GM18505 (cell line): ENCODE data around the gene COL25A1.
"Not testable (repeated sequence)": the region's sequence is repeated elsewhere in the genome, so short reads cannot be mapped to it uniquely, and the experiment has no call there.

Experiments used
- ATAC-seq: cut with Tn5 transposase; IDR thresholded peaks from one replicate; pipeline ENCODE4 v1.9.1; 2021; ENCODE audit not compliant: unreplicated experiment
- POLR2A ChIP-seq: IDR thresholded peaks from 4 replicates; pipeline ENCODE4 v1.6.1; 2011; ENCODE audit warnings: borderline replicate concordance; ENCODE audit not compliant: insufficient read depth, insufficient read length; ENCODE audit errors: extremely low read depth

Gene COL25A1

DNA sequence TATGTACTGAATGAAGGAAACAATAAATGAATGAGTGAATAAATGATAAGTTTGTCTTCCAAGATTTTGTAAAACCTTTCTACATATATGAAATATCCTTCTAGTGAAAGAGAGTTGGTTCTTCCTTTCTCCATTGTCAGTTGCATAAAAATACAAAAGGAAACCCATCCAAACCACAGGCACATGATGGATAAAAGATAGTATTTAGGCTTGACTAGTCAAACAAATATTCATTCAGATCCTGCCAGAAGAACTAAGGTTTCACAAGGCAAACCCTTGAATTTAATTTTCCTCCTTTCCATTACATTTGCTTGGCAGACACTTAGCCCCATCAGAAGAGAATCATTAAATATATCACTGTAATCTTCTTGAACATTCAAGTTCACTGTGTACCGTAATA is 208.4 kb downstream of the COL25A1 start:
- TF ChIP-seq POLR2A, result no peak
- no peak for ATAC-seq

DNA sequence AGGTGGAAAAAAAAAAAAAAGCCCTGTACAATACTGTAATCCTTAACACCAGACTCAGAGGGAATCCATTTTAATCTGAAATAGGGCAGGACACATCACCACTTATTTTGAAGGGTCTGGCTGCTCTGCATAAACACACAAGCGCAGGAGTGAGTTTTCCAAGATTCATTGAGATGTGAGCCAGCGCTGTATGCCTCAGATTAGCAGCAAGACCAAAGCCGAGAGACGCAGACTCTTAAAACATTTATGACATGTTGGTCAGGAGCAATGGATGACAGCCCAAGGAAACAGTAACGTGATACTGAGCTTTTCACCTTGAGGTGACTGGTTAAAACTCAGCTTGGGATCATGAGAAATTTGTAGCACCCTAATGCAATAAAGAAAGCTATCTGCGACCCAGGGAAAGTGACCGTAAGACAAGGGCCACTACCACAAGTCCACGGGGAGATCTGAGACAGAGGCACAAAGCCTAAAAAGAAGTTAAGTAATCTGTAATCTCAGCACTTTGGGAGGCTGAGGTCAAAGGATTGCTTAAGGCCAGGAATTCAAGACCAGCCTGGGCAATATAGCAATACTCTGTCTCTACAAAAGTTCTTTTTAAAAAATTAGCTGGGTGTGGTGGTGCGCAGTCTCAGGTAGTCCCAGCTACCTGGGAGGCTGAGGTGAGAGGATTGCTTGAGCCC is 210.6 kb downstream of the COL25A1 start:
- no peak for TF ChIP-seq POLR2A
- ATAC-seq, result no peak

- no peak for ATAC-seq
- no peak for TF ChIP-seq POLR2A
These were observed 218.5 kb downstream of the COL25A1 start for GRCh38 chr4:109083911-109084310.

- TF ChIP-seq POLR2A, result no peak
- ATAC-seq, result no peak
These were observed 222.7 kb downstream of the COL25A1 start for GRCh38 chr4:109079731-109080130.

DNA sequence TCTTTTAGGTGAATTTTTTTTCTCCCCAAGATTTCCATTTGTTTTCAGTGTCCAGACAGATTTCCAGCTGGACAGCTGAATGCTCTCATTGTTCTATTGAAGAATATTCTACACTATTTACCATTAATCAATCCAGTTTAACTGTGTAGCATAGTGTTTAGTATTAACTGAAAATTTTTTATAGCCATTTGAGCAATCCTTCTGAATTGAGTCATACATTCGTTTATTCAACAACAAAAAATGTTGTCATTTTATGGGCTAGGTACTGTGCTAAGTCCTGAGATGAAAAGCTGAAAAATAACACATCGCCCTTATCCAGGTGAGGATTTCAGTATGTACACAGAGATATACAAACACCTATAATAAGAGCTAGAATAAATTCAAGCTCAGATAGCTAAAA is 223.3 kb downstream of the COL25A1 start:
- no peak for ATAC-seq
- TF ChIP-seq POLR2A, result no peak

GRCh38 chr4:109078724-109079123 is 223.7 kb downstream of the COL25A1 start:
- no peak for ATAC-seq

DNA sequence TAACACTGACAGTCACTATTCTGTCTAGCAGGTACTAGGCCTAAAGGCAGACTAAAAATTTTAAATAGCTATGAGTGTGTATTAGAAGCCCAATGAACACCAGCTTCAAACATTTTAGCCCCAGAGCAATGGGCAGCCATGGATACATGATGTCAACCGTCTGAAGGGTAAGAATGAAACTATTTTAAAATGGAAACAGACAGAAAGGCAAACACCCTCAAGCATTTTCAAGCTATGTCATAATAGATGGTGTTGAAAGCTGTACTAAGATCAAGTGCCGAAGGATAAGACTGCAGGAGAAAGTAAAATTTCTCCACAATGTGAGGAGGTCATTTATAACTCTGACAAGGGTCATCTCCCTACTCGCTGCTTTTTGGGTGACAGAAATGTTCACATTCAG is 225.0 kb downstream of the COL25A1 start:
- TF ChIP-seq POLR2A, result no peak
- ATAC-seq, result no peak

More at GRCh38 chr4:109078724-109079123, 223.7 kb downstream of the COL25A1 start:
- TF ChIP-seq POLR2A, result no peak

GRCh38 chr4:109076709-109077108 is 225.7 kb downstream of the COL25A1 start:
- not testable (repeated sequence) for ATAC-seq

DNA sequence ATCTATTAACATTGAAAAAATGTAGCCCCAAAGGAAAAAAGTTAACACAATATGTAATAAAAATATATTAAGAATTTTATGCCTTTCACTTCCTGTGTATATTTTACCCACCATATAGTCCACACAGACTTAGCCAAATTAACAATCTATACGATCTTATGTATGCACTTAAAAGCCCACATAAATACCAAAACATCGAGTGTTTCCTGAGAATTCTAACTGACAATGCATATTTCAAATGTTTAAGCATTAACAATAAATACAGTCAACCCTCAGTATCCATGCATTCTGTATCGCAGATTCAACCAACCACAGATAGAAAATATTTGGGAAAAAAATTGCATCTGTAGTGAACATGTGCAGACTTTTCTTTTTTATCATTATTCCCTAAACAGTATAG is 226.8 kb downstream of the COL25A1 start:
- no peak for TF ChIP-seq POLR2A
- ATAC-seq, result no peak

- TF ChIP-seq POLR2A, result no peak
These were observed 229.9 kb downstream of the COL25A1 start for GRCh38 chr4:109072595-109072994.

GRCh38 chr4:109070677-109071076 is 231.8 kb downstream of the COL25A1 start:
- ATAC-seq, result not testable (repeated sequence)

More at GRCh38 chr4:109072595-109072994, 229.9 kb downstream of the COL25A1 start:
- ATAC-seq, result no peak

DNA sequence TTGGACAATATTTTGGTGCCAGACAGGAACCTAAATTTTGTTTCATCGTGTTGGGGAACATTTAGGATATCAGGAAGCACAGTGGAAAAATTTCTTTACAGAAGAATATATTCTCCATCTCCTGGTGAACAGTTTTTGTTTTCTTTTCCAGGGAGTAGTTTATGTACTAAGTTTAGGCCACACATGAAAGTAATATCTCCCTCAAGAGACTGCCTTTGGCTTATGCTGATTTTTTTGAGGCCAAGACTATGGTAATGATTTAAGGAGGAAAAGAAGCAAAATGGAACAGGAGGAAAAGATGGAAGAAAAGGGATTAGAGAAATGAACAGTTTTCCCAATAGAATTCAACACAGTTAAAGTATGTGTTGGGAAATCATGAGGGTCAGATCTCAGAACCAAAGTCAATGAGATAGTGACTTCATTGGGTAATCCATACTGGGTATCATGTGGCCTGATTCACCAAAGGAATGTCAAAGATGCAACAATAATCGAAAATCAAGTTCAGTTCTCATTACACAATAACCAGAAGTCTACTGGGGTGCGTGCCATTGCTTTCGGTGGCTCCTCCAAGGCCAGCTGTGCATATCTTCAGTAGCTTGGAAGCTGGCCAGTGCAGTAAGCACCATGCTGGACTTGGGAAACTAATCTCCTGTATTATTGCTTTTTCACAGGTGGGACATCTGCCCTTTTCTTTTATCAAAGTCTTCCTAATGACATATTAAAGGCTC is 234.8 kb downstream of the COL25A1 start:
- TF ChIP-seq POLR2A, result no peak
- no peak for ATAC-seq

- ATAC-seq, result no peak
- no peak for TF ChIP-seq POLR2A
These were observed 237.5 kb downstream of the COL25A1 start for GRCh38 chr4:109065006-109065405.

- TF ChIP-seq POLR2A, result no peak
- no peak for ATAC-seq
These were observed 249.2 kb downstream of the COL25A1 start for GRCh38 chr4:109053257-109053656.

GRCh38 chr4:109052821-109053220 is 249.6 kb downstream of the COL25A1 start:
- no peak for TF ChIP-seq POLR2A
- ATAC-seq, result no peak

DNA sequence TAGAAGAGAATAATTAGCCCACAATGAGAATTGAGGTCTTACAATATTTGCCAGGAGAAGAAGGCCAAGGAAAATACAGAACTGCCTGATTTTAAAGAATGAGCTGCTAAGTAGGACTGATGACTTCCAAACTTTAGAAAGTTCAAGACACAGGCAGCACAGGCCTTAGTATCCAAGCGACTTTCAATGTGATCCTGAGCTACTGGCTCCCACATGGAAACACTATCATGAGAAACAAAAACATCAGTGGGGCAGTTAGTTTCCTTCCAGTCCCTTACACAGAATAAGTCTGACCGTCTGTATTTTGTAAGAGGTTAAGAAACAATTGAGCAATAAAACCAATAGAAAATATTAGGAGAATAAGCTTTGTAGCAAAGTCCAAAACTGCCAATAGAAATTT is 251.4 kb downstream of the COL25A1 start:
- TF ChIP-seq POLR2A, result no peak
- ATAC-seq, result no peak
